ENCODE results near the gene NKAIN2. TPM values are rescaled to one million over a fixed set of nuclear protein-coding genes. Genes with fewer than 3 reads are reported as not detected.

Gene NKAIN2
- total and polyA plus RNA-seq, 9 of the 15 experiments (the other 6 are each of a cell fraction or from before 2014, with no cell fraction given): not detected

DNA sequence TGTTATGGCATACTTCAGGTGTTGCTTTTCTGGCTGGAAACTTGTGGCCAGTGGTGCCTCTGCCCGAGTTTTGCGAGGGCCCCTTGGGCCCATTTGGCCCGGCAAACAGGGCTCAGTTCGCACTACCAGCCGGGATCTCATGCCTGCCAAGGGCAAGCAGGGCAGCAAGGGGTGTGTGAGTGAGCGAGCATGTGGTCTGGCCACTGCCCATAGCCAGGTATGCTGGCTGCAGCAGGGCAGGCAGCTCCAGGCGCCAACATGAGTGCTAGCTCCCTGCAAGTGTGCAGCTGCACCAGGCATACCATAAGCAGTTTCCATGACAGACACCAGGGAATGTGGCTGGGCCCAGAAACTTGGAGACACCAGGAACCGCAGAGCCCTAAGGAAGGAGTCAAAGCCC, 389.5 kb downstream of the NKAIN2 start:
- intact Hi-C loops (cut with micrococcal nuclease) (no loop called here), in situ Hi-C loops (cut with MboI) (no loop called here)
- FAIRE-seq (no peak), DNase-seq (ENCODE audit: extremely low read depth in 1 of 4, low spot score in 3 of 4) (no peak), ATAC-seq (no peak)
- BruUV-seq (replicated peaks): no TSS peak
- Histone ChIP-seq H3K9ac (ENCODE audit: insufficient read depth in 1 of 2, low read depth in 2 of 2, low read length in 2 of 2) (no peak overlapping the region), H3K79me2 (ENCODE audit: control insufficient read depth, insufficient read depth, low read length) (no peaks in the 10 kb centered on the region), H3K36me3 (ENCODE audit: control insufficient read depth, insufficient read depth, low read length) (no peaks in the 10 kb centered on the region), H3K9me3 (replicated peaks; ENCODE audit: control insufficient read depth, insufficient read depth, low read depth, low read length) (no peaks in the 10 kb centered on the region), H3K4me3 (no peak overlapping the region), H3K27me3 (ENCODE audit: control insufficient read depth in 2 of 2, insufficient read depth in 2 of 2, low read length in 2 of 2) (no peaks in the 10 kb centered on the region), H3K27ac (ENCODE audit: extremely low read depth, low read depth, low read length) (no peak overlapping the region), H4K20me1 (replicated peaks; ENCODE audit: control insufficient read depth, insufficient read depth, low read length) (no peaks in the 10 kb centered on the region), H3K4me1 (replicated peaks in 1 of 2; ENCODE audit: control insufficient read depth in 2 of 2, insufficient read depth in 2 of 2, low read length in 2 of 2) (no peaks in the 10 kb centered on the region), H3K9me1 (ENCODE audit: control insufficient read depth, insufficient read depth, low read length) (no peaks in the 10 kb centered on the region), H3K4me2 (ENCODE audit: insufficient read depth, low read length) (no peak overlapping the region), H2AFZ (ENCODE audit: low read depth, low read length) (no peak overlapping the region)
- WGBS (ENCODE audit: insufficient coverage, low coverage, missing lambda C conversion rate): 0% methylated on average over 8 of the region's 8 CpGs
- TF ChIP-seq ZNF79 (CRISPR knock-in tag; IDR thresholded peaks at IDR 0.05; ENCODE audit: low read depth) (no peak), HDAC8 (tag; IDR thresholded peaks at IDR 0.05) (no peak), PRMT5 (CRISPR knock-in tag; IDR thresholded peaks at IDR 0.05) (no peak), TEAD1 (CRISPR knock-in tag; IDR thresholded peaks at IDR 0.05) (no peak), PCBP1 (IDR thresholded peaks at IDR 0.05; ENCODE audit: low read depth, low read length, poor library complexity, severe bottlenecking) (no peak), RBM39 (optimal IDR thresholded peaks at IDR 0.05; ENCODE audit: low read depth, low read length) (no peak), HNRNPL (IDR thresholded peaks at IDR 0.05; ENCODE audit: low read depth, low read length) (no peak), ZNF217 (CRISPR knock-in tag; IDR thresholded peaks at IDR 0.05) (no peak), PHF21A (IDR thresholded peaks at IDR 0.05; ENCODE audit: borderline replicate concordance, low read depth) (no peak), NFATC3 (IDR thresholded peaks at IDR 0.05) (no peak), GATAD2A (IDR thresholded peaks at IDR 0.05) (no peak), SRSF7 (optimal IDR thresholded peaks at IDR 0.05; ENCODE audit: low read depth, low read length) (no peak), NCOA1 (IDR thresholded peaks at IDR 0.05; ENCODE audit: low read depth) (no peak), ASH1L (IDR thresholded peaks at IDR 0.05; ENCODE audit: borderline replicate concordance, low read depth, partially characterized antibody) (no peak), ZNF444 (CRISPR knock-in tag; IDR thresholded peaks at IDR 0.05) (no peak)
- TF ChIP-seq, protein P1, sequence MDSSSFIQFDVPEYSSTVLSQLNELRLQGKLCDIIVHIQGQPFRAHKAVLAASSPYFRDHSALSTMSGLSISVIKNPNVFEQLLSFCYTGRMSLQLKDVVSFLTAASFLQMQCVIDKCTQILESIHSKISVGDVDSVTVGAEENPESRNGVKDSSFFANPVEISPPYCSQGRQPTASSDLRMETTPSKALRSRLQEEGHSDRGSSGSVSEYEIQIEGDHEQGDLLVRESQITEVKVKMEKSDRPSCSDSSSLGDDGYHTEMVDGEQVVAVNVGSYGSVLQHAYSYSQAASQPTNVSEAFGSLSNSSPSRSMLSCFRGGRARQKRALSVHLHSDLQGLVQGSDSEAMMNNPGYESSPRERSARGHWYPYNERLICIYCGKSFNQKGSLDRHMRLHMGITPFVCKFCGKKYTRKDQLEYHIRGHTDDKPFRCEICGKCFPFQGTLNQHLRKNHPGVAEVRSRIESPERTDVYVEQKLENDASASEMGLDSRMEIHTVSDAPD (CRISPR knock-in tag; IDR thresholded peaks at IDR 0.05): no peak
- TF ChIP-seq, protein P2, sequence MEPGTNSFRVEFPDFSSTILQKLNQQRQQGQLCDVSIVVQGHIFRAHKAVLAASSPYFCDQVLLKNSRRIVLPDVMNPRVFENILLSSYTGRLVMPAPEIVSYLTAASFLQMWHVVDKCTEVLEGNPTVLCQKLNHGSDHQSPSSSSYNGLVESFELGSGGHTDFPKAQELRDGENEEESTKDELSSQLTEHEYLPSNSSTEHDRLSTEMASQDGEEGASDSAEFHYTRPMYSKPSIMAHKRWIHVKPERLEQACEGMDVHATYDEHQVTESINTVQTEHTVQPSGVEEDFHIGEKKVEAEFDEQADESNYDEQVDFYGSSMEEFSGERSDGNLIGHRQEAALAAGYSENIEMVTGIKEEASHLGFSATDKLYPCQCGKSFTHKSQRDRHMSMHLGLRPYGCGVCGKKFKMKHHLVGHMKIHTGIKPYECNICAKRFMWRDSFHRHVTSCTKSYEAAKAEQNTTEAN (CRISPR knock-in tag; IDR thresholded peaks at IDR 0.05): no peak
- TF ChIP-seq, protein P3, sequence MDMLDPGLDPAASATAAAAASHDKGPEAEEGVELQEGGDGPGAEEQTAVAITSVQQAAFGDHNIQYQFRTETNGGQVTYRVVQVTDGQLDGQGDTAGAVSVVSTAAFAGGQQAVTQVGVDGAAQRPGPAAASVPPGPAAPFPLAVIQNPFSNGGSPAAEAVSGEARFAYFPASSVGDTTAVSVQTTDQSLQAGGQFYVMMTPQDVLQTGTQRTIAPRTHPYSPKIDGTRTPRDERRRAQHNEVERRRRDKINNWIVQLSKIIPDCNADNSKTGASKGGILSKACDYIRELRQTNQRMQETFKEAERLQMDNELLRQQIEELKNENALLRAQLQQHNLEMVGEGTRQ (CRISPR knock-in tag; IDR thresholded peaks at IDR 0.05): no peak
- TF ChIP-seq, protein P4, sequence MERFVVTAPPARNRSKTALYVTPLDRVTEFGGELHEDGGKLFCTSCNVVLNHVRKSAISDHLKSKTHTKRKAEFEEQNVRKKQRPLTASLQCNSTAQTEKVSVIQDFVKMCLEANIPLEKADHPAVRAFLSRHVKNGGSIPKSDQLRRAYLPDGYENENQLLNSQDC (CRISPR knock-in tag; IDR thresholded peaks at IDR 0.05): no peak
- CTCF ChIA-PET (ENCODE audit: low intra/inter-chr PET ratio): no interaction called here
- POLR2A ChIA-PET: no interaction called here
